H1 (cell line): ENCODE measurements around the gene COX6A2.

Experiments used
- ATF2 ChIP-seq: IDR thresholded peaks from 2 replicates; pipeline ENCODE4 v1.6.1; 2012; ENCODE audit warnings: low read length, inconsistent platforms
- CTCF ChIP-seq, 3 experiments: IDR thresholded peaks; 1 replicate in 2 of 3; 2 replicates in 1 of 3; pipeline versions ENCODE4 v1.5.1 to v1.6.1; 2011; ENCODE audit warnings: low read length in 3 of 3, mild to moderate bottlenecking in 3 of 3, inconsistent platforms in 2 of 3, low read depth in 1 of 3, moderate library complexity in 1 of 3; ENCODE audit not compliant: insufficient read depth in 1 of 3; ENCODE audit errors: control extremely low read depth in 1 of 3
- EP300 ChIP-seq, 2 experiments: IDR thresholded peaks; 1 replicate in 1 of 2; 2 replicates in 1 of 2; pipeline ENCODE4 v1.6.1; 2011 to 2012; ENCODE audit warnings: low read depth in 2 of 2, low read length in 2 of 2, mild to moderate bottlenecking in 2 of 2, borderline replicate concordance in 1 of 2, inconsistent platforms in 1 of 2, moderate library complexity in 1 of 2
- EZH2 ChIP-seq: fragments of 200-600 bp; sonication (generic); IDR thresholded peaks from 2 replicates; pipeline ENCODE4 v1.7.1; 2012; ENCODE audit warnings: low read depth, mild to moderate bottlenecking, moderate library complexity, low read length, inconsistent platforms; ENCODE audit not compliant: severe bottlenecking
- POLR2A ChIP-seq, 2 experiments: IDR thresholded peaks; 1 replicate in 1 of 2; 2 replicates in 1 of 2; pipeline ENCODE4 v1.6.1; 2011; ENCODE audit warnings: low read depth in 2 of 2, low read length in 2 of 2, mild to moderate bottlenecking in 2 of 2; ENCODE audit errors: control extremely low read depth in 1 of 2
- SIN3A ChIP-seq, 2 experiments: IDR thresholded peaks in 1 of 2; conservative IDR thresholded peaks in 1 of 2; 2 replicates each; pipeline ENCODE4 v1.6.1; 2011 to 2012; ENCODE audit warnings: low read length in 2 of 2, improper control_type of control experiment in 1 of 2, low read depth in 1 of 2, mild to moderate bottlenecking in 1 of 2

GRCh38 chr16:31411024-31411844, 16.9 kb downstream of the COX6A2 start:
- TF ChIP-seq ATF2 (no peak), EP300 (IDR thresholded peaks at IDR 0.05; ENCODE audit: borderline replicate concordance in 1 of 2, low read depth in 2 of 2, low read length in 2 of 2) (no peak), EZH2 (no peak), CTCF (IDR thresholded peaks at IDR 0.05; ENCODE audit: control extremely low read depth in 1 of 3, insufficient read depth in 1 of 3, low read depth in 1 of 3, low read length in 3 of 3) (no peak), SIN3A (conservative IDR thresholded peaks at IDR 0.05 in 1 of 2, IDR thresholded peaks at IDR 0.05 in 1 of 2; ENCODE audit: low read depth in 1 of 2, low read length in 2 of 2) (no peak), POLR2A (IDR thresholded peaks at IDR 0.05; ENCODE audit: control extremely low read depth in 1 of 2, low read depth in 2 of 2, low read length in 2 of 2) (no peak)
